ENCODE results near the gene C17orf50.
A peak's percentile ranks its signal among the peaks of the same experiment; 100 is the strongest.

C17orf50 gene

GRCh38 chr17:35752471-35752870, 8.2 kb upstream of the C17orf50 start:
- DNase-seq (ENCODE audit: low spot score) = no peak
- no peak overlapping the region for H3K4me3 ChIP-seq
- no peak for TF ChIP-seq CTCF (IDR thresholded peaks at IDR 0.05)
- H3K27ac ChIP-seq = no peak overlapping the region

- TF ChIP-seq CTCF (IDR thresholded peaks at IDR 0.05) = no peak
- no peak within 1 kb of the TSS for H3K4me3 ChIP-seq
- no peak within 1 kb of the TSS for H3K27ac ChIP-seq
- no peak for DNase-seq (ENCODE audit: low spot score)
Measured at GRCh38 chr17:35752945-35753764, 7.5 kb upstream of the C17orf50 start, which contains the start of gene GAS2L2. Gene GAS2L2 (minus strand): TSS chr17:35753239. CDS start chr17:35752850, 389 bp downstream.

- DNase-seq (ENCODE audit: low spot score) = no peak
- no peak overlapping the region for H3K4me3 ChIP-seq
- H3K27ac ChIP-seq = no peak overlapping the region
- TF ChIP-seq CTCF (IDR thresholded peaks at IDR 0.05) = no peak
Measured at GRCh38 chr17:35757243-35757642, 3.4 kb upstream of the C17orf50 start.

- Histone ChIP-seq H3K4me3 (no peak overlapping the region), H3K27ac (no peak overlapping the region)
- DNase-seq (ENCODE audit: low spot score) = no peak
- no peak for TF ChIP-seq CTCF (IDR thresholded peaks at IDR 0.05)
Measured at GRCh38 chr17:35761601-35762000, 914 bp downstream of the C17orf50 start.

GRCh38 chr17:35763767-35764122, 3.1 kb downstream of the C17orf50 start:
- no peak for DNase-seq (ENCODE audit: low spot score)
- no peak for TF ChIP-seq CTCF (IDR thresholded peaks at IDR 0.05)
- Histone ChIP-seq H3K4me3 (peak overlapping the region; percentile 71), H3K27ac (peak overlapping the region; percentile 32 to 57)

- peak; percentile 85 for DNase-seq (ENCODE audit: low spot score)
- Histone ChIP-seq H3K4me3 (peak overlapping the region; percentile 71), H3K27ac (peak overlapping the region; percentile 32 to 57)
- peak; percentile 97 for TF ChIP-seq CTCF (IDR thresholded peaks at IDR 0.05)
Measured at GRCh38 chr17:35764123-35764991, 3.7 kb downstream of the C17orf50 start.
